Prostate gland (tissue), 2 donors: ENCODE results near the gene ZNF609.

Experiments used
- CTCF ChIP-seq, 4 experiments: fragments of 200-600 bp in 2 of 4; fragments of 450-650 bp in 2 of 4; sonication (generic) in 2 of 4; IDR thresholded peaks; 1 replicate in 3 of 4; 2 replicates in 1 of 4; pipeline ENCODE4 v1.5.1; 2016 to 2019; ENCODE audit warnings: antibody characterized with exemption in 4 of 4, mild to moderate bottlenecking in 2 of 4, moderate library complexity in 2 of 4
- POLR2A ChIP-seq: fragments of 450-650 bp; IDR thresholded peaks from one replicate; pipeline ENCODE4 v1.6.1; 2016; ENCODE audit warnings: antibody characterized with exemption, mild to moderate bottlenecking
- POLR2AphosphoS5 ChIP-seq: sonication (generic); formaldehyde crosslinking; IDR thresholded peaks from one replicate; pipeline ENCODE4 v1.6.1; 2017; ENCODE audit warnings: antibody characterized with exemption

GRCh38 chr15:64713592-64713991 lies 253.2 kb downstream of the ZNF609 start:
- TF ChIP-seq CTCF (IDR thresholded peaks at IDR 0.05): no peak
- no peak for TF ChIP-seq POLR2A
- TF ChIP-seq POLR2AphosphoS5: no peak
